ENCODE data around the gene NMNAT2. TPM values are rescaled to one million over a fixed set of nuclear protein-coding genes. Genes with fewer than 3 reads are reported as not detected.

Gene NMNAT2
- polyA plus RNA-seq, 1 donor from 2014 or later = 43.8 TPM

DNA sequence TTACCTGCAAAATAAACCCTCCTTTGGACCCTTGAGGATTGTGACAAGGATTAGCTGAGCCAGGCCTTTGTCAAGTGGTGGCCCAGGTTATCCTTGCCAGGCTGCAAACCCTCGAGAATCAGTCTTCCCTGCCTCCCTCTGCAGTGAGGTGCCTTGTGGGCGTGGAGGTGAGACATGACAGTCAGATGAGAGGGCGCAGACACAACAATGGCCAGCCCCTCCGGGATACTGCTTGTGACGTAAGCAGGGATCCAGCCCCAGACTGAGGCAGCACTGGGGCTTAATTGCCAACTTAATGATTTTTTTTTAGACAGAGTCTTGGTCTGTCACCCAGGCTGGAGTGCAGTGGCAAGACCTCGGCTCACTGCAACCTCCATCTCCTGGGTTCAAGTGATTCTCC is 127.6 kb downstream of the NMNAT2 start (continued):
- TF ChIP-seq, protein P1, sequence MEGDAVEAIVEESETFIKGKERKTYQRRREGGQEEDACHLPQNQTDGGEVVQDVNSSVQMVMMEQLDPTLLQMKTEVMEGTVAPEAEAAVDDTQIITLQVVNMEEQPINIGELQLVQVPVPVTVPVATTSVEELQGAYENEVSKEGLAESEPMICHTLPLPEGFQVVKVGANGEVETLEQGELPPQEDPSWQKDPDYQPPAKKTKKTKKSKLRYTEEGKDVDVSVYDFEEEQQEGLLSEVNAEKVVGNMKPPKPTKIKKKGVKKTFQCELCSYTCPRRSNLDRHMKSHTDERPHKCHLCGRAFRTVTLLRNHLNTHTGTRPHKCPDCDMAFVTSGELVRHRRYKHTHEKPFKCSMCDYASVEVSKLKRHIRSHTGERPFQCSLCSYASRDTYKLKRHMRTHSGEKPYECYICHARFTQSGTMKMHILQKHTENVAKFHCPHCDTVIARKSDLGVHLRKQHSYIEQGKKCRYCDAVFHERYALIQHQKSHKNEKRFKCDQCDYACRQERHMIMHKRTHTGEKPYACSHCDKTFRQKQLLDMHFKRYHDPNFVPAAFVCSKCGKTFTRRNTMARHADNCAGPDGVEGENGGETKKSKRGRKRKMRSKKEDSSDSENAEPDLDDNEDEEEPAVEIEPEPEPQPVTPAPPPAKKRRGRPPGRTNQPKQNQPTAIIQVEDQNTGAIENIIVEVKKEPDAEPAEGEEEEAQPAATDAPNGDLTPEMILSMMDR (IDR thresholded peaks at IDR 0.05; ENCODE audit: poor library complexity, severe bottlenecking) = no peak
- TF ChIP-seq POLR2AphosphoS5 (IDR thresholded peaks at IDR 0.05) (no peak), TAF1 (IDR thresholded peaks at IDR 0.05; ENCODE audit: low read depth) (no peak), RAD21 (conservative IDR thresholded peaks at IDR 0.05) (no peak)

DNA sequence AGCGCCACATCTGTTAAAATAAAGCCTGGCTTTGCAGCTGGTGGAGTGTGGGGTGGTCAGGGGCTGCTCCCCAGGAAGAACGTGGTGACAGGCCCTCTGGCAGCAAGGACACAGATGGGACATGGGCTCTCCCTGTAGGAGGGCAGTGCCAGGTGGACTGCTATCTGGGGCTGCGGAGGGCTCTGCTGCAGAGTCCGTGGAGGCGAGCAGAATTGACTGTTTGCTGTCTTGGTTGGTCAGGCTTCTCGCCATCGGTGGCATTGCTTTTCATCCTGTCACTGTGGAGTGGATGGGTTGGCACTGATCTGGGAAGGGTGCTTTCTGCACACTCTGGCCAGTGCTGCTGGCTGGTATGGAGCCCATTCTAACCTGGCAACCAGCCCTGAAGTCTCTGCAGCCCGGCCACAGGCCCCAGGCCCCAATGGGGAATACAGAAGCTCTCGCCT is 129.1 kb downstream of the NMNAT2 start:
- Histone ChIP-seq H3K36me3 (ENCODE audit: insufficient read depth, low read length) (peaks cover 22% of the 10 kb centered on the region), H3F3A (ENCODE audit: insufficient read depth, low read length, poor library complexity, severe bottlenecking) (no peaks in the 10 kb centered on the region), H2AFZ (ENCODE audit: low read depth, low read length) (no peak overlapping the region), H3K9me2 (ENCODE audit: insufficient read depth, low read length) (no peaks in the 10 kb centered on the region), H3K9ac (ENCODE audit: low read length) (no peak overlapping the region), H3K27ac (ENCODE audit: low read length) (no peak overlapping the region), H3K9me3 (ENCODE audit: low read length) (no peaks in the 10 kb centered on the region), H4K20me1 (ENCODE audit: insufficient read depth) (no peaks in the 10 kb centered on the region), H3K27me3 (ENCODE audit: insufficient read depth, low read depth, low read length) (no peaks in the 10 kb centered on the region), H3K4me3 (ENCODE audit: low read length) (no peak overlapping the region), H3K4me2 (ENCODE audit: low read length) (no peak overlapping the region), H3K79me2 (replicated peaks; ENCODE audit: insufficient read depth, low read length) (no peaks in the 10 kb centered on the region)
- TF ChIP-seq TAF1 (IDR thresholded peaks at IDR 0.05; ENCODE audit: low read depth) (no peak), EP300 (conservative IDR thresholded peaks at IDR 0.05; ENCODE audit: poor library complexity, severe bottlenecking) (no peak), EZH2 (IDR thresholded peaks at IDR 0.05; ENCODE audit: borderline replicate concordance, insufficient read depth, low read length, poor library complexity, severe bottlenecking) (no peak), POLR2AphosphoS5 (IDR thresholded peaks at IDR 0.05) (no peak), RAD21 (conservative IDR thresholded peaks at IDR 0.05) (no peak), MXI1 (conservative IDR thresholded peaks at IDR 0.05; ENCODE audit: poor library complexity, severe bottlenecking) (no peak)
- TF ChIP-seq, protein P2, sequence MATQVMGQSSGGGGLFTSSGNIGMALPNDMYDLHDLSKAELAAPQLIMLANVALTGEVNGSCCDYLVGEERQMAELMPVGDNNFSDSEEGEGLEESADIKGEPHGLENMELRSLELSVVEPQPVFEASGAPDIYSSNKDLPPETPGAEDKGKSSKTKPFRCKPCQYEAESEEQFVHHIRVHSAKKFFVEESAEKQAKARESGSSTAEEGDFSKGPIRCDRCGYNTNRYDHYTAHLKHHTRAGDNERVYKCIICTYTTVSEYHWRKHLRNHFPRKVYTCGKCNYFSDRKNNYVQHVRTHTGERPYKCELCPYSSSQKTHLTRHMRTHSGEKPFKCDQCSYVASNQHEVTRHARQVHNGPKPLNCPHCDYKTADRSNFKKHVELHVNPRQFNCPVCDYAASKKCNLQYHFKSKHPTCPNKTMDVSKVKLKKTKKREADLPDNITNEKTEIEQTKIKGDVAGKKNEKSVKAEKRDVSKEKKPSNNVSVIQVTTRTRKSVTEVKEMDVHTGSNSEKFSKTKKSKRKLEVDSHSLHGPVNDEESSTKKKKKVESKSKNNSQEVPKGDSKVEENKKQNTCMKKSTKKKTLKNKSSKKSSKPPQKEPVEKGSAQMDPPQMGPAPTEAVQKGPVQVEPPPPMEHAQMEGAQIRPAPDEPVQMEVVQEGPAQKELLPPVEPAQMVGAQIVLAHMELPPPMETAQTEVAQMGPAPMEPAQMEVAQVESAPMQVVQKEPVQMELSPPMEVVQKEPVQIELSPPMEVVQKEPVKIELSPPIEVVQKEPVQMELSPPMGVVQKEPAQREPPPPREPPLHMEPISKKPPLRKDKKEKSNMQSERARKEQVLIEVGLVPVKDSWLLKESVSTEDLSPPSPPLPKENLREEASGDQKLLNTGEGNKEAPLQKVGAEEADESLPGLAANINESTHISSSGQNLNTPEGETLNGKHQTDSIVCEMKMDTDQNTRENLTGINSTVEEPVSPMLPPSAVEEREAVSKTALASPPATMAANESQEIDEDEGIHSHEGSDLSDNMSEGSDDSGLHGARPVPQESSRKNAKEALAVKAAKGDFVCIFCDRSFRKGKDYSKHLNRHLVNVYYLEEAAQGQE (IDR thresholded peaks at IDR 0.05; ENCODE audit: borderline replicate concordance) = no peak

DNA sequence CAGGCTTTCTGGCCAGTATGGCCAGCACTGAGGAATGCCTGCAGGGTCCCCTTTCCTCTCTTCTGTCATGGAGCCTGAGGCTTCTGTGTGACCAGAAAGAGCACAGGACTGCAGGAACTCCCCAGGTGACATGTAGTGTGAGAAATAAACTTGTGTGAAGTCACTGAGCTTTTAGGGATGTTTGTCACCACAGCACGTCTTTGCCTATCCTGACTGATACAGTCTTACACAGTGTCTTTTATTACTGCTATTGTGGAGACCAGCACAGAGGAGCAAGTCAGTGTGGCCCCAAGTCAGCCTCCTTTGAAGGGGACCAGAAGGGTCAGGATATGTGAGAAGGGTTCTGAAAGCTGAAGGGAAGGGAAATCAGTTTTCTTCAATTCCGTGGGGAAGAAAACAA is 129.6 kb downstream of the NMNAT2 start:
- Histone ChIP-seq H2AFZ (ENCODE audit: low read depth, low read length) (no peak overlapping the region), H3K36me3 (ENCODE audit: insufficient read depth, low read length) (peaks cover 26% of the 10 kb centered on the region), H4K20me1 (ENCODE audit: insufficient read depth) (no peaks in the 10 kb centered on the region), H3K27ac (ENCODE audit: low read length) (no peak overlapping the region), H3K27me3 (ENCODE audit: insufficient read depth, low read depth, low read length) (no peaks in the 10 kb centered on the region), H3K9me3 (ENCODE audit: low read length) (no peaks in the 10 kb centered on the region), H3K4me2 (ENCODE audit: low read length) (no peak overlapping the region), H3K4me3 (ENCODE audit: low read length) (no peak overlapping the region), H3F3A (ENCODE audit: insufficient read depth, low read length, poor library complexity, severe bottlenecking) (no peaks in the 10 kb centered on the region), H3K79me2 (replicated peaks; ENCODE audit: insufficient read depth, low read length) (no peaks in the 10 kb centered on the region), H3K9me2 (ENCODE audit: insufficient read depth, low read length) (no peaks in the 10 kb centered on the region), H3K9ac (ENCODE audit: low read length) (no peak overlapping the region)
- no peak for TF ChIP-seq TAF1 (IDR thresholded peaks at IDR 0.05; ENCODE audit: low read depth)
- TF ChIP-seq RAD21 (conservative IDR thresholded peaks at IDR 0.05) = no peak
- no peak for TF ChIP-seq MXI1 (conservative IDR thresholded peaks at IDR 0.05; ENCODE audit: poor library complexity, severe bottlenecking)
- no peak for TF ChIP-seq SMC3 (conservative IDR thresholded peaks at IDR 0.05; ENCODE audit: poor library complexity)
- no peak for TF ChIP-seq POLR2AphosphoS5 (IDR thresholded peaks at IDR 0.05)
- TF ChIP-seq, protein P2 (IDR thresholded peaks at IDR 0.05; ENCODE audit: borderline replicate concordance) = no peak
- TF ChIP-seq, protein P1 (IDR thresholded peaks at IDR 0.05; ENCODE audit: poor library complexity, severe bottlenecking) = no peak
- TF ChIP-seq EZH2 (IDR thresholded peaks at IDR 0.05; ENCODE audit: borderline replicate concordance, insufficient read depth, low read length, poor library complexity, severe bottlenecking) = no peak
- no peak for TF ChIP-seq EP300 (conservative IDR thresholded peaks at IDR 0.05; ENCODE audit: poor library complexity, severe bottlenecking)
